Upper lobe of left lung (tissue), 6 donors: ENCODE results near the gene IRF2BPL. TPM values are rescaled to one million over a fixed set of nuclear protein-coding genes. Genes with fewer than 3 reads are reported as not detected.

ENCODE experiments used
- ATAC-seq, 2 donors: fragments of 200-7000 bp; cut with Tn5 transposase; one replicate each; pipeline ENCODE4 v1.9.1; 2022; ENCODE audit warnings: mild to moderate bottlenecking in 2 of 2, moderate library complexity in 2 of 2; ENCODE audit not compliant: low FRiP score in 2 of 2
- DNase-seq, 2 donors: peaks; one replicate each; pipeline ENCODE4 v3.0.0-alpha.2; 2019 to 2020
- H3K27ac ChIP-seq, 4 donors: fragments of 200-600 bp; sonication (generic); one replicate each; pipeline ENCODE4 v1.5.1; 2016 to 2019
- H3K27me3 ChIP-seq, 4 donors: fragments of 200-600 bp; sonication (generic); one replicate each; pipeline ENCODE4 v1.5.1; 2017 to 2019
- H3K36me3 ChIP-seq, 4 donors: fragments of 200-600 bp; sonication (generic); one replicate each; pipeline ENCODE4 v1.5.1; 2016 to 2019
- H3K4me1 ChIP-seq, 4 donors: fragments of 200-600 bp; sonication (generic); one replicate each; pipeline ENCODE4 v1.5.1; 2018 to 2019
- H3K4me3 ChIP-seq, 4 donors: fragments of 200-600 bp; sonication (generic); one replicate each; pipeline ENCODE4 v1.5.1; 2017 to 2019; ENCODE audit warnings: mild to moderate bottlenecking in 2 of 4, moderate library complexity in 1 of 4
- H3K9me3 ChIP-seq, 4 donors: fragments of 200-600 bp; sonication (generic); one replicate each; pipeline ENCODE4 v1.5.1; 2018 to 2019
- EP300 ChIP-seq, 4 donors: sonication (generic); formaldehyde crosslinking; IDR thresholded peaks; one replicate each; pipeline ENCODE4 v1.5.1; 2017; ENCODE audit warnings: antibody characterized with exemption in 4 of 4, control low read depth in 2 of 4
- POLR2A ChIP-seq, 4 donors: fragments of 450-650 bp; IDR thresholded peaks; one replicate each; pipeline ENCODE4 v1.5.1; 2016 to 2017; ENCODE audit warnings: antibody characterized with exemption in 4 of 4, mild to moderate bottlenecking in 2 of 4
- POLR2AphosphoS5 ChIP-seq, 2 donors: sonication (generic); formaldehyde crosslinking; IDR thresholded peaks; one replicate each; pipeline ENCODE4 v1.5.1; 2017; ENCODE audit warnings: antibody characterized with exemption in 2 of 2
- WGBS, 2 donors: methylation state at CpG; one replicate each; pipeline ENCODE4 v1.1.5; 2017 to 2018; 5-methylcytosine and 5-hydroxymethylcytosine counted together
- total RNA-seq, 6 donors: library from RNA; depleted of rRNA in 4 of 6; stranded (reverse); fragments of >200 nt in 4 of 6; gene quantifications; one replicate each; pipeline versions ENCODE4 v1.1.0 to v1.2.1, GENCODE V29; 2016 to 2021
- TF ChIP-seq, protein P1 (sequence below), 6 experiments: fragments of 450-650 bp in 4 of 6; fragments of 200-600 bp in 2 of 6; sonication (generic) in 2 of 6; IDR thresholded peaks; one replicate each; pipeline ENCODE4 v1.5.1; 2016 to 2019; ENCODE audit warnings: antibody characterized with exemption in 6 of 6
- donor health status: DM: no; HTN: no; CAD: no; lungs with moderate emphysema.
- donor health status: DM: no; HTN: yes; CAD: no; lungs with severe emphysema.

IRF2BPL gene
- total RNA-seq, 6 donors from 2014 or later, result 44.0 to 111 (median 49.6) TPM

GRCh38 chr14:77040059-77040740 lies 11.7 kb upstream of the IRF2BPL start:
- TF ChIP-seq POLR2A (IDR thresholded peaks at IDR 0.05) (peak in 1 of 4 donors; percentile 50), EP300 (IDR thresholded peaks at IDR 0.05) (peak; percentile 4 to 76 (median 54)), POLR2AphosphoS5 (IDR thresholded peaks at IDR 0.05) (peak; percentile 88 to 96)
- TF ChIP-seq, protein P1, sequence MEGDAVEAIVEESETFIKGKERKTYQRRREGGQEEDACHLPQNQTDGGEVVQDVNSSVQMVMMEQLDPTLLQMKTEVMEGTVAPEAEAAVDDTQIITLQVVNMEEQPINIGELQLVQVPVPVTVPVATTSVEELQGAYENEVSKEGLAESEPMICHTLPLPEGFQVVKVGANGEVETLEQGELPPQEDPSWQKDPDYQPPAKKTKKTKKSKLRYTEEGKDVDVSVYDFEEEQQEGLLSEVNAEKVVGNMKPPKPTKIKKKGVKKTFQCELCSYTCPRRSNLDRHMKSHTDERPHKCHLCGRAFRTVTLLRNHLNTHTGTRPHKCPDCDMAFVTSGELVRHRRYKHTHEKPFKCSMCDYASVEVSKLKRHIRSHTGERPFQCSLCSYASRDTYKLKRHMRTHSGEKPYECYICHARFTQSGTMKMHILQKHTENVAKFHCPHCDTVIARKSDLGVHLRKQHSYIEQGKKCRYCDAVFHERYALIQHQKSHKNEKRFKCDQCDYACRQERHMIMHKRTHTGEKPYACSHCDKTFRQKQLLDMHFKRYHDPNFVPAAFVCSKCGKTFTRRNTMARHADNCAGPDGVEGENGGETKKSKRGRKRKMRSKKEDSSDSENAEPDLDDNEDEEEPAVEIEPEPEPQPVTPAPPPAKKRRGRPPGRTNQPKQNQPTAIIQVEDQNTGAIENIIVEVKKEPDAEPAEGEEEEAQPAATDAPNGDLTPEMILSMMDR (IDR thresholded peaks at IDR 0.05), result no peak
- 0 to 1% methylated on average over 25 to 26 of the region's 26 CpGs for WGBS, 2 donors
- H3K4me3 ChIP-seq, result peak overlapping the region in 3 of 4 donors; percentile 17 to 41 (median 40)

GRCh38 chr14:77039285-77040058 lies 11.0 kb upstream of the IRF2BPL start:
- no peak for DNase-seq

More at GRCh38 chr14:77040059-77040740, 11.7 kb upstream of the IRF2BPL start:
- Histone ChIP-seq H3K4me1 (peaks cover 81 to 90% (median 89%) of the 10 kb centered on the region in 4 donors), H3K36me3 (no peaks in the 10 kb centered on the region), H3K27me3 (no peaks in the 10 kb centered on the region), H3K27ac (peak overlapping the region; percentile 93 to 100 (median 97)), H3K9me3 (no peaks in the 10 kb centered on the region)
- ATAC-seq (peak; percentile 88 to 93), DNase-seq (peak; percentile 82 to 99)

DNA sequence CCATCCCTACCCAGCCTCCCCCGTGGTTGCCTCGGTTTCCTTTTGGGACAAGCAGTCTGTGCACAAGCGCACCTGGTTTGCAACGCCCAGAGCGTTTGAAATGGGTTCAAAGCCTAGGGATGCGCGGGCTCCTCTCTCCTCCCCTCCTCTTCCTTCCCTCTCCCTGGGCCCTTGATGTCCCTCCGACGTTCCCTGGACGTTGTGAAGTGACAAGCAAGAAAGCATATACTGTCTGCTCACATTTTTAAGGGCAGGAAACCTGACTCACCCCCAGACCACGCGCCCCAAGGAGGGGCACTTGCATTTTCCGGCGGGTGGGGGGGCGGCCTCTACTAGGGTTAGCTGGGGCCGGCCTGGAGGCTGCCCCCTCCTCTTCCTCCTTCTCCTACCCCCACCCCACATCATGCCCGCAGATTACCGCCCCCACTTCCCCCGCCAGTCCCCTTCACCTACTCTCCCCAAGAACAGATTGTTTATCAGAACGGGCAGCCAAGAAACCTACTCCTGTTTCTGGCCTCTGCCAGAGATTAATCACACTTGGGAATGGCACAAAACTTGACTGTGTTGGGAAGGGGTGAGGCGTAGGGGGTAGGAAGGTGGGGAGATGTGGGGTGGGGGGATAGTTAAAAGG lies 9.5 kb upstream of the IRF2BPL start:
- H3K36me3 ChIP-seq, result no peaks in the 10 kb centered on the region
- H3K4me1 ChIP-seq, result peaks cover 68 to 90% (median 79%) of the 10 kb centered on the region in 4 donors
- TF ChIP-seq, protein P1 (IDR thresholded peaks at IDR 0.05), result no peak
- peak in 1 of 4 donors; percentile 22 for TF ChIP-seq EP300 (IDR thresholded peaks at IDR 0.05)
- peak in 2 of 4 donors; percentile 27 to 28 for TF ChIP-seq POLR2A (IDR thresholded peaks at IDR 0.05)
- peak in 1 of 2 donors; percentile 28 for TF ChIP-seq POLR2AphosphoS5 (IDR thresholded peaks at IDR 0.05)
- H3K9me3 ChIP-seq, result no peaks in the 10 kb centered on the region
- ATAC-seq, result no peak
- H3K4me3 ChIP-seq, result no peak overlapping the region
- peak overlapping the region; percentile 93 to 100 (median 97) for H3K27ac ChIP-seq
- DNase-seq, result peak in 1 of 2 donors; percentile 60
- WGBS, 2 donors, result 18 to 19% methylated on average over 21 of the region's 21 CpGs
- no peaks in the 10 kb centered on the region for H3K27me3 ChIP-seq

More at GRCh38 chr14:77039285-77040058, 11.0 kb upstream of the IRF2BPL start:
- Histone ChIP-seq H3K9me3 (no peaks in the 10 kb centered on the region), H3K27ac (peak overlapping the region; percentile 93 to 100 (median 97)), H3K4me3 (peak overlapping the region in 3 of 4 donors; percentile 17 to 41 (median 40)), H3K36me3 (no peaks in the 10 kb centered on the region), H3K27me3 (no peaks in the 10 kb centered on the region), H3K4me1 (peaks cover 77 to 90% (median 87%) of the 10 kb centered on the region in 4 donors)
- no peak for TF ChIP-seq POLR2AphosphoS5 (IDR thresholded peaks at IDR 0.05)
- TF ChIP-seq POLR2A (IDR thresholded peaks at IDR 0.05), result no peak
- TF ChIP-seq, protein P1 (IDR thresholded peaks at IDR 0.05), result no peak
- no peak for TF ChIP-seq EP300 (IDR thresholded peaks at IDR 0.05)
- ATAC-seq, result no peak
- 20 to 27% methylated on average over 10 of the region's 10 CpGs for WGBS, 2 donors

GRCh38 chr14:77037215-77037937 lies 8.9 kb upstream of the IRF2BPL start:
- Histone ChIP-seq H3K27ac (peak overlapping the region; percentile 93 to 100 (median 97)), H3K4me1 (peaks cover 67 to 90% (median 79%) of the 10 kb centered on the region in 4 donors), H3K27me3 (no peaks in the 10 kb centered on the region), H3K4me3 (no peak overlapping the region), H3K36me3 (no peaks in the 10 kb centered on the region), H3K9me3 (no peaks in the 10 kb centered on the region)
- ATAC-seq (no peak), DNase-seq (no peak)
- TF ChIP-seq POLR2AphosphoS5 (IDR thresholded peaks at IDR 0.05), result no peak
- TF ChIP-seq, protein P1 (IDR thresholded peaks at IDR 0.05), result no peak
- no peak for TF ChIP-seq EP300 (IDR thresholded peaks at IDR 0.05)
- no peak for TF ChIP-seq POLR2A (IDR thresholded peaks at IDR 0.05)
- WGBS, 2 donors, result 66 to 68% methylated on average over 16 of the region's 16 CpGs
